DOHH2 (cell line): ENCODE data around the gene UBE2L3.
"Not testable (repeated sequence)": the region's sequence is repeated elsewhere in the genome, so short reads cannot be mapped to it uniquely, and the experiment has no call there.

Experiments
- H3F3A ChIP-seq: fragments of 200-600 bp; sonication (generic), shearing (Covaris generic); 2 replicates; pipeline ENCODE4 v1.6.0; 2016; ENCODE audit warnings: antibody characterized with exemption, mild to moderate bottlenecking; ENCODE audit not compliant: control insufficient read depth, insufficient read depth
- H3K27ac ChIP-seq: fragments of 200-600 bp; sonication (generic); 2 replicates; pipeline ENCODE4 v1.5.1; 2014; ENCODE audit warnings: low read depth, mild to moderate bottlenecking, low read length, moderate library complexity
- H3K27me3 ChIP-seq: fragments of 200-600 bp; sonication (generic); 2 replicates; pipeline ENCODE4 v1.6.1; 2014; ENCODE audit warnings: mild to moderate bottlenecking, low read length, mixed read lengths; ENCODE audit not compliant: control insufficient read depth
- H3K36me3 ChIP-seq: fragments of 200-600 bp; sonication (generic); 2 replicates; pipeline ENCODE4 v1.6.1; 2014; ENCODE audit warnings: mild to moderate bottlenecking, low read length, moderate library complexity, mixed read lengths; ENCODE audit not compliant: control insufficient read depth
- H3K4me1 ChIP-seq: fragments of 200-600 bp; sonication (generic); 2 replicates; pipeline ENCODE4 v1.6.1; 2014; ENCODE audit warnings: mild to moderate bottlenecking, low read length, mixed read lengths; ENCODE audit not compliant: control insufficient read depth
- H3K4me2 ChIP-seq: fragments of 200-600 bp; sonication (generic); 2 replicates; pipeline ENCODE4 v1.6.0; 2014; ENCODE audit warnings: mild to moderate bottlenecking, low read length, moderate library complexity
- H3K4me3 ChIP-seq: fragments of 200-600 bp; sonication (generic); 2 replicates; pipeline ENCODE4 v1.5.1; 2014; ENCODE audit warnings: mild to moderate bottlenecking, low read length, mixed read lengths
- H3K79me2 ChIP-seq: fragments of 200-600 bp; sonication (generic); 2 replicates; pipeline ENCODE4 v1.6.1; 2014; ENCODE audit warnings: mild to moderate bottlenecking, low read length, mixed read lengths; ENCODE audit not compliant: control insufficient read depth
- H3K9me2 ChIP-seq: fragments of 200-600 bp; sonication (generic); replicated peaks from 2 replicates; pipeline ENCODE4 v1.6.1; 2014; ENCODE audit warnings: mild to moderate bottlenecking, low read length, mixed read lengths; ENCODE audit not compliant: control insufficient read depth
- H3K9me3 ChIP-seq: fragments of 200-600 bp; sonication (generic); 2 replicates; pipeline ENCODE4 v1.6.1; 2014; ENCODE audit warnings: antibody characterized with exemption, low read length, mixed read lengths; ENCODE audit not compliant: control insufficient read depth, insufficient read depth
- H4K20me1 ChIP-seq: fragments of 200-600 bp; sonication (generic); 2 replicates; pipeline ENCODE4 v1.6.0; 2014; ENCODE audit warnings: low read depth, mild to moderate bottlenecking, antibody characterized with exemption, low read length, moderate library complexity; ENCODE audit not compliant: control insufficient read depth, insufficient read depth
- EZH2phosphoT487 ChIP-seq: fragments of 200-600 bp; sonication (generic); IDR thresholded peaks from 2 replicates; pipeline ENCODE4 v1.6.1; 2017; ENCODE audit warnings: borderline replicate concordance, mild to moderate bottlenecking, antibody characterized with exemption, low read length, moderate library complexity, mixed read lengths
- TF ChIP-seq, protein P1 (sequence below): fragments of 200-600 bp; sonication (generic); IDR thresholded peaks from one replicate; pipeline ENCODE4 v1.5.1; 2014; ENCODE audit warnings: antibody characterized with exemption, mild to moderate bottlenecking, low read depth, low read length; ENCODE audit not compliant: poor library complexity, severe bottlenecking

The UBE2L3 gene

GRCh38 chr22:21563912-21564311 is 3.6 kb upstream of the UBE2L3 start:
- peaks cover 9% of the 10 kb centered on the region for H3K36me3 ChIP-seq
- H3K4me2 ChIP-seq, result no peak overlapping the region
- H3F3A ChIP-seq, result no peaks in the 10 kb centered on the region
- peaks cover 2% of the 10 kb centered on the region; the same call in 1 of the 2 replicates for H4K20me1 ChIP-seq
- no peak overlapping the region for H3K27ac ChIP-seq
- H3K27me3 ChIP-seq, result no peaks in the 10 kb centered on the region
- no peak for TF ChIP-seq EZH2phosphoT487
- TF ChIP-seq, protein P1, sequence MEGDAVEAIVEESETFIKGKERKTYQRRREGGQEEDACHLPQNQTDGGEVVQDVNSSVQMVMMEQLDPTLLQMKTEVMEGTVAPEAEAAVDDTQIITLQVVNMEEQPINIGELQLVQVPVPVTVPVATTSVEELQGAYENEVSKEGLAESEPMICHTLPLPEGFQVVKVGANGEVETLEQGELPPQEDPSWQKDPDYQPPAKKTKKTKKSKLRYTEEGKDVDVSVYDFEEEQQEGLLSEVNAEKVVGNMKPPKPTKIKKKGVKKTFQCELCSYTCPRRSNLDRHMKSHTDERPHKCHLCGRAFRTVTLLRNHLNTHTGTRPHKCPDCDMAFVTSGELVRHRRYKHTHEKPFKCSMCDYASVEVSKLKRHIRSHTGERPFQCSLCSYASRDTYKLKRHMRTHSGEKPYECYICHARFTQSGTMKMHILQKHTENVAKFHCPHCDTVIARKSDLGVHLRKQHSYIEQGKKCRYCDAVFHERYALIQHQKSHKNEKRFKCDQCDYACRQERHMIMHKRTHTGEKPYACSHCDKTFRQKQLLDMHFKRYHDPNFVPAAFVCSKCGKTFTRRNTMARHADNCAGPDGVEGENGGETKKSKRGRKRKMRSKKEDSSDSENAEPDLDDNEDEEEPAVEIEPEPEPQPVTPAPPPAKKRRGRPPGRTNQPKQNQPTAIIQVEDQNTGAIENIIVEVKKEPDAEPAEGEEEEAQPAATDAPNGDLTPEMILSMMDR, result no peak
- H3K9me3 ChIP-seq, result no peaks in the 10 kb centered on the region
- peaks cover 7% of the 10 kb centered on the region for H3K4me1 ChIP-seq
- H3K9me2 ChIP-seq, result no peaks in the 10 kb centered on the region
- H3K4me3 ChIP-seq, result no peak overlapping the region
- peaks cover 17% of the 10 kb centered on the region for H3K79me2 ChIP-seq

- H3K4me2 ChIP-seq, result no peak overlapping the region
- no peaks in the 10 kb centered on the region for H3K27me3 ChIP-seq
- no peaks in the 10 kb centered on the region for H3K9me2 ChIP-seq
- H3K79me2 ChIP-seq, result peaks cover 22% of the 10 kb centered on the region
- H4K20me1 ChIP-seq, result peaks cover 5% of the 10 kb centered on the region; the same call in 1 of the 2 replicates
- H3K4me3 ChIP-seq, result no peak overlapping the region
- H3K4me1 ChIP-seq, result peaks cover 12% of the 10 kb centered on the region
- H3F3A ChIP-seq, result no peaks in the 10 kb centered on the region
- H3K27ac ChIP-seq, result no peak overlapping the region
- H3K9me3 ChIP-seq, result no peaks in the 10 kb centered on the region
- TF ChIP-seq, protein P1, result no peak
- TF ChIP-seq EZH2phosphoT487, result no peak
- peaks cover 11% of the 10 kb centered on the region for H3K36me3 ChIP-seq
Observed at GRCh38 chr22:21564411-21564810, 3.1 kb upstream of the UBE2L3 start.

GRCh38 chr22:21568347-21569075 is 997 bp downstream of the UBE2L3 start:
- Histone ChIP-seq H3K27me3 (no peaks in the 10 kb centered on the region), H3K27ac (peak overlapping the region; percentile 63), H3K9me3 (no peaks in the 10 kb centered on the region), H3F3A (peaks cover 4% of the 10 kb centered on the region; the same call in 1 of the 2 replicates), H3K4me2 (peak overlapping the region; percentile 67), H4K20me1 (peaks cover 45% of the 10 kb centered on the region), H3K79me2 (peaks cover 63% of the 10 kb centered on the region), H3K4me1 (peaks cover 42% of the 10 kb centered on the region), H3K9me2 (no peaks in the 10 kb centered on the region), H3K4me3 (peak overlapping the region; percentile 95), H3K36me3 (peaks cover 50% of the 10 kb centered on the region)
- TF ChIP-seq, protein P1, result no peak
- TF ChIP-seq EZH2phosphoT487, result no peak

DNA sequence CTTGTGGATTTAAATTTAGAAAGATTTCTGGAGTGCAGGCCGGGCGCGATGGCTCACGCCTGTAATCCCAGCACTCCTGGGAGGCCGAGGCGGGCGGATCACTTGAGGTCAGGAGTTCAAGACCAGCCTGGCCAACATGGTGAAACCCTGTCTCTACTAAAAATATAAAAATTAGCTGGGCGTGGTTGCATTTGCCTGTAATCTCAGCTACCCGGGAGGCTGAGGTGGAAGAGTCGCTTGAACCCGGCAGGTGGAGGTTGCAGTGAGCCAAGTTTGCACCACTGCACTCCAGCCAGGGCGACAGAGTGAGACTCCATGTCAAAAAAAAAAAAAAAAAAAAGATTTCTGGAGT is 1.5 kb downstream of the UBE2L3 start:
- H3K9me3 ChIP-seq, H3K9me2 ChIP-seq, H3K27ac ChIP-seq, H3K27me3 ChIP-seq, H3F3A ChIP-seq: not testable (repeated sequence)
- H3K4me1 ChIP-seq, result peaks cover 44% of the 10 kb centered on the region
- H3K4me3 ChIP-seq, result peak overlapping the region; percentile 95
- H4K20me1 ChIP-seq, result peaks cover 50% of the 10 kb centered on the region
- H3K79me2 ChIP-seq, result peaks cover 69% of the 10 kb centered on the region
- peaks cover 55% of the 10 kb centered on the region for H3K36me3 ChIP-seq
- peak overlapping the region; percentile 67 for H3K4me2 ChIP-seq
